ENCODE data around the gene VWA5B2. TPM values are rescaled to one million over a fixed set of nuclear protein-coding genes. Genes with fewer than 3 reads are reported as not detected.

Gene VWA5B2
- 1 to 10 TPM in 2 of 4 donors, under 1 TPM in 1, not detected in 1; 0.95 to 5.0 (median 1.4) TPM for total RNA-seq

- Histone ChIP-seq H3K27me3 (peaks cover 86% of the 10 kb centered on the region), H3K36me3 (no peaks in the 10 kb centered on the region), H3K9me3 (no peaks in the 10 kb centered on the region), H3K4me3 (peak within 1 kb of the TSS; percentile 11 to 54 (median 30)), H3K4me1 (peaks cover 9 to 23% (median 17%) of the 10 kb centered on the region in 4 donors), H3K27ac (no peak within 1 kb of the TSS)
- peak; percentile 65 for DNase-seq
- in situ Hi-C loops (cut with MboI; ENCODE audit: low pct_ligation_motif_present in 1 of 4, low pct_unique_long_range_greater_than_20kb in 1 of 4, low sequenced_read_pairs in 3 of 4) (loop anchor here in 3 of 4 donors (25.0 kb wide), 2 partner anchors 92 to 342 kb away; partner anchors contain the start of genes PARL (in 3 of the 3) and EIF2B5 (in 1 of the 3)), intact Hi-C loops (cut with DNase I; ENCODE audit: low total_unique reads) (loop anchor here (10.0 kb wide), 2 partner anchors 85 to 335 kb away; no protein-coding TSS in a partner anchor)
- 1% methylated on average over 20 of the region's 66 CpGs; no CpG with 5 or more reads in 1 of the 2 donors for WGBS, 2 donors (ENCODE audit: low coverage in 1 of 2)
- TF ChIP-seq EP300 (IDR thresholded peaks at IDR 0.05; ENCODE audit: low read depth) (no peak), POLR2AphosphoS5 (IDR thresholded peaks at IDR 0.05) (no peak), CTCF (IDR thresholded peaks at IDR 0.05) (peak in 3 of 5 experiments; percentile 10 to 21 (median 17)), POLR2A (IDR thresholded peaks at IDR 0.05) (no peak)
Observed at GRCh38 chr3:184229394-184230080, at the start of gene VWA5B2. Gene VWA5B2, plus strand, starts transcription at chr3:184229585. Its CDS starts 944 bp downstream, at chr3:184230529.

GRCh38 chr3:184180165-184180564 lies 49.2 kb upstream of the VWA5B2 start:
- in situ Hi-C loops (cut with MboI; ENCODE audit: low pct_ligation_motif_present in 1 of 4, low pct_unique_long_range_greater_than_20kb in 1 of 4, low sequenced_read_pairs in 3 of 4) (no loop called here), intact Hi-C loops (cut with DNase I; ENCODE audit: low total_unique reads) (loop anchor here (10.0 kb wide), 1 partner anchor 45 kb away; the partner anchor contains the start of gene EIF2B5)
- no peak for DNase-seq
- no peak overlapping the region for H3K27ac ChIP-seq
- H3K4me1 ChIP-seq = peaks cover 14 to 32% (median 29%) of the 10 kb centered on the region in 4 donors
- 83% methylated on average over 6 of the region's 6 CpGs; no CpG with 5 or more reads in 1 of the 2 donors for WGBS, 2 donors (ENCODE audit: low coverage in 1 of 2)
- TF ChIP-seq EP300 (IDR thresholded peaks at IDR 0.05; ENCODE audit: low read depth) (no peak), POLR2AphosphoS5 (IDR thresholded peaks at IDR 0.05) (no peak), CTCF (IDR thresholded peaks at IDR 0.05) (no peak), POLR2A (IDR thresholded peaks at IDR 0.05) (no peak)
- H3K27me3 ChIP-seq = no peaks in the 10 kb centered on the region
- no peaks in the 10 kb centered on the region for H3K9me3 ChIP-seq
- H3K4me3 ChIP-seq = no peak overlapping the region
- peaks cover 0 to 57% (median 28%) of the 10 kb centered on the region in 4 donors for H3K36me3 ChIP-seq

GRCh38 chr3:184181596-184181995 lies 47.8 kb upstream of the VWA5B2 start:
- in situ Hi-C loops (cut with MboI; ENCODE audit: low pct_ligation_motif_present in 1 of 4, low pct_unique_long_range_greater_than_20kb in 1 of 4, low sequenced_read_pairs in 3 of 4) (no loop called here), intact Hi-C loops (cut with DNase I; ENCODE audit: low total_unique reads) (loop anchor here (10.0 kb wide), 1 partner anchor 47 kb away; the partner anchor contains the start of gene EIF2B5)
- peaks cover 0 to 57% (median 28%) of the 10 kb centered on the region in 4 donors for H3K36me3 ChIP-seq
- 89 to 100% methylated on average over 1 to 9 of the region's 9 CpGs for WGBS, 2 donors (ENCODE audit: low coverage in 1 of 2)
- no peak for DNase-seq
- peaks cover 11 to 27% (median 23%) of the 10 kb centered on the region in 4 donors for H3K4me1 ChIP-seq
- no peaks in the 10 kb centered on the region for H3K9me3 ChIP-seq
- H3K4me3 ChIP-seq = no peak overlapping the region
- no peaks in the 10 kb centered on the region for H3K27me3 ChIP-seq
- H3K27ac ChIP-seq = no peak overlapping the region
- TF ChIP-seq CTCF (IDR thresholded peaks at IDR 0.05) (no peak), POLR2AphosphoS5 (IDR thresholded peaks at IDR 0.05) (no peak), POLR2A (IDR thresholded peaks at IDR 0.05) (no peak), EP300 (IDR thresholded peaks at IDR 0.05; ENCODE audit: low read depth) (no peak)

GRCh38 chr3:184183679-184184078 lies 45.7 kb upstream of the VWA5B2 start:
- H3K27ac ChIP-seq = no peak overlapping the region
- H3K4me1 ChIP-seq = peaks cover 15 to 29% (median 20%) of the 10 kb centered on the region in 4 donors
- in situ Hi-C loops (cut with MboI; ENCODE audit: low pct_ligation_motif_present in 1 of 4, low pct_unique_long_range_greater_than_20kb in 1 of 4, low sequenced_read_pairs in 3 of 4) = no loop called here
- H3K27me3 ChIP-seq = no peaks in the 10 kb centered on the region
- TF ChIP-seq CTCF (IDR thresholded peaks at IDR 0.05) (no peak), POLR2AphosphoS5 (IDR thresholded peaks at IDR 0.05) (no peak), POLR2A (IDR thresholded peaks at IDR 0.05) (no peak), EP300 (IDR thresholded peaks at IDR 0.05; ENCODE audit: low read depth) (no peak)
- no peaks in the 10 kb centered on the region for H3K9me3 ChIP-seq
- H3K36me3 ChIP-seq = peaks cover 0 to 55% (median 28%) of the 10 kb centered on the region in 4 donors
- no peak for DNase-seq
- intact Hi-C loops (cut with DNase I; ENCODE audit: low total_unique reads) = loop anchor here (10.0 kb wide), 1 partner anchor 49 kb away; the partner anchor contains the start of gene EIF2B5
- no peak overlapping the region for H3K4me3 ChIP-seq
- WGBS, 2 donors (ENCODE audit: low coverage in 1 of 2) = 89% methylated on average over 5 of the region's 5 CpGs; no CpG with 5 or more reads in 1 of the 2 donors
